WI38 (cell line): ENCODE measurements around the gene CTIF.

Source experiments
- H3K4me3 ChIP-seq: 2 replicates; pipeline ENCODE4 v1.5.1; 2011; ENCODE audit warnings: low read depth, mild to moderate bottlenecking, control low read depth, low read length
- TF ChIP-seq, protein P1 (sequence below): IDR thresholded peaks from 2 replicates; pipeline ENCODE4 v1.5.1; 2012; ENCODE audit warnings: low read depth, mild to moderate bottlenecking, control low read depth, low read length

The CTIF gene

DNA sequence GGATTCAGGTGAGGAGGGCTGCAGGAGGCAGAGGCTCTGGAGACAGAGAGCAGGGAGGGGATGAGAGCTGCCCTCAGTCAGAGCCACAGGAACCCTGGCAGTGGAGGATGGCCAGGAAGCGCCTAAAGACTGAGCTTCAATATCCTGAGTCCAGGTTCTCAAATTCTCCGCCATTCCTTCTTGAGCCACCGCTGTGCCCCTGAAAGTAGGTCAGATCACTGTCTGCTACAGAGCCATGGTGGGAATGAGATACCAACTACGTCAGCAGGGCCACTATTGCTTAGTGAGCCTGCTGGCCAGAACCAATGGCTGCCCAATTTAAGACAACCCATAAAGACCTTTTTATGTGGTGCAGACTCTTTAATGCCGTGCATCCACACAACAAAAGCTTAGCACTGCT is 155.5 kb downstream of the CTIF start:
- H3K4me3 ChIP-seq: no peak overlapping the region
- TF ChIP-seq, protein P1, sequence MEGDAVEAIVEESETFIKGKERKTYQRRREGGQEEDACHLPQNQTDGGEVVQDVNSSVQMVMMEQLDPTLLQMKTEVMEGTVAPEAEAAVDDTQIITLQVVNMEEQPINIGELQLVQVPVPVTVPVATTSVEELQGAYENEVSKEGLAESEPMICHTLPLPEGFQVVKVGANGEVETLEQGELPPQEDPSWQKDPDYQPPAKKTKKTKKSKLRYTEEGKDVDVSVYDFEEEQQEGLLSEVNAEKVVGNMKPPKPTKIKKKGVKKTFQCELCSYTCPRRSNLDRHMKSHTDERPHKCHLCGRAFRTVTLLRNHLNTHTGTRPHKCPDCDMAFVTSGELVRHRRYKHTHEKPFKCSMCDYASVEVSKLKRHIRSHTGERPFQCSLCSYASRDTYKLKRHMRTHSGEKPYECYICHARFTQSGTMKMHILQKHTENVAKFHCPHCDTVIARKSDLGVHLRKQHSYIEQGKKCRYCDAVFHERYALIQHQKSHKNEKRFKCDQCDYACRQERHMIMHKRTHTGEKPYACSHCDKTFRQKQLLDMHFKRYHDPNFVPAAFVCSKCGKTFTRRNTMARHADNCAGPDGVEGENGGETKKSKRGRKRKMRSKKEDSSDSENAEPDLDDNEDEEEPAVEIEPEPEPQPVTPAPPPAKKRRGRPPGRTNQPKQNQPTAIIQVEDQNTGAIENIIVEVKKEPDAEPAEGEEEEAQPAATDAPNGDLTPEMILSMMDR: no peak

DNA sequence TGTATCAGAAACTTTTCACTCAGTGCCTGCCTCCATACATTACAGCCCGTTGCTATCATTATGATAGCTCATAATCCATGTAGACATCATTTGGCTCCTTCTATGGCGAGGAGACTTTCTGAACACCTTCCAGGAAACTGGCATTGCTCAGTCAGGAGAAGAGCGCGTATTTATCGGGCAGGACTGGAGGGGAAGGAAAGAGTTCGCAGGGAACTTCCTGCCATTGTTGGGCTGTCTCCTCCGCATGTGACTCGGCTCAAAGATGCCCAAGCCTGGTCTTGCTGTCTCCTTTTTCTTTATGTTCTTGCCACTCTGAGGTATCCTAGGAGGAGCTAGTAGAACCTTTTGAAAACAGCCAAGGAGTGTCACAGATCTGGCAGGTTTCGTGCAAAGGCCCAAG is 156.8 kb downstream of the CTIF start:
- no peak overlapping the region for H3K4me3 ChIP-seq
- TF ChIP-seq, protein P1: no peak

DNA sequence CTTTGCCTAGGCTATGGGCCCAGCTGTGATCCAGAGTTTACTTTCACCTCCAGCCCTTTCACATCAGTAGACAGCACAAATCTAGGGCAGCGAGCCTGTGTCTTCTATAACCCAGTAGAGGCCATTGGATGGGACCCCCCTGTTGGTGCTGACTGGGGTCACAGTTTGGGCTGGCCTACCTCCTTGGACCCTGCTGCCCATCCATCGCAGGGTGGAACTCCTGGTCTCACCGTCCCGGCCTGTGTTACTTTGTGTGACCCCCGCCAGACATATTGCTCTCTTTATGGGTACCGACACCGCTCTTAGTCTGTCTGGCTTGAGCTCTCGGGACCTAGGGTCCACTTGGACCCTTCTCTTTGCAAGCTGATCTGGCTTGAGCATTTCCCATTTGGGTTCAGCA is 157.4 kb downstream of the CTIF start:
- no peak overlapping the region for H3K4me3 ChIP-seq
- TF ChIP-seq, protein P1: no peak

DNA sequence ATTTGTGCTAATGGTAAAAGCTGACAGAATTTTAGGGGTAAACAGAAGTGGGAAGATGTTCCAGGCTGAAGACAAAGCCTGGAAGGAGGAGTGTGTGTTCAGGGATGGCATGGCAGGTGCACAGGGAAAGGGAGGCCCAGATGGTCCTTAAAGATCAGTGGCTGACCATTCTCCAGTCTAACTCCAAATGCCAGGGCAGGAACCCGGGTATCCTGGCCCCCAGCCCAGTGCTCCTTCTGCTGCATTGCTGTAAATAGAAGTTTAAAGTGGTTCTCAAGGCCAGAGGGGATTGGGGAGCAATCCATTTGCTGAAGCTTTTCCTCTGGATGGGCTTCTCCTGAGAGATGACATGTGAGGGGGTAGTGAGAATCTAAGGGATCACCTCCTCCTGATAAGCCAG is 158.6 kb downstream of the CTIF start:
- TF ChIP-seq, protein P1: no peak
- no peak overlapping the region for H3K4me3 ChIP-seq

DNA sequence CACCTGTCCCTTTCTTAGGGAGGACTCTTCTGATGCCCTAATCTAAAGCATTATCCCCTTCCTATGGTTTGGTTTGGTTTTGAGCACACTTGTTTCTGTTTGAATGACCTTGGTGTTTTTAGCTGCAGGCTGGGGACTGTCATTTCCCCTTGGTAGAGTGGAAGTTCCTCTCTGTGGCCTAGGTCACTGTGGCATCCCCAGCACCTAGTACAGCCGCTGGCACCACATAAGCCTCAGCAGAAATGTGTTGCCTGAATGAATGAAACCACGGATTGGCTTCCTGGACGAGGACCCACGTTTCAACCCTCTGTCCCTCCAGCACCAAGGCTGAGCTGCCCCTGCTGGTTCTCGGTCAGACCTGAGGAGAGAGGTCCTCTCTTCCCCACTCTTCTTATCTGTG is 159.9 kb downstream of the CTIF start:
- TF ChIP-seq, protein P1: no peak
- H3K4me3 ChIP-seq: no peak overlapping the region

DNA sequence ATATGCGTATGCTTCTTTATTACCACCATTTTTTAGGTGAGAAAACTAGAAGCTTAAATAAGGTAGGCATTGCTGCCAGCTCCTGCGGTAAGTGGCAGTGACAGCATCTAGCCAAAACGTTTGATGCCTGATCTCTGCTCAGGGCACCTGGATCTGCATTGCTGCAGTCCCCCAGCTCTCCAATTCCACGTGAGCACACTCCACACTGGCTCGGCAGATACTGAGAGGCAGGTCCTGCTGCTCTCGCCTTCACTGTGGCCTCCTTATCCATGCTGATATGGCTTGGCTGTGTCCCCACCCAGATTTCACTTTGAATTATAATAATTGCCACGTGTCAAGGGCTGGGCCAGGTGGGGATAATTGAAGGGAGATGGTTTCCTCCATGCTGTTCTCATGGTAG is 160.9 kb downstream of the CTIF start:
- no peak overlapping the region for H3K4me3 ChIP-seq
- TF ChIP-seq, protein P1: no peak

DNA sequence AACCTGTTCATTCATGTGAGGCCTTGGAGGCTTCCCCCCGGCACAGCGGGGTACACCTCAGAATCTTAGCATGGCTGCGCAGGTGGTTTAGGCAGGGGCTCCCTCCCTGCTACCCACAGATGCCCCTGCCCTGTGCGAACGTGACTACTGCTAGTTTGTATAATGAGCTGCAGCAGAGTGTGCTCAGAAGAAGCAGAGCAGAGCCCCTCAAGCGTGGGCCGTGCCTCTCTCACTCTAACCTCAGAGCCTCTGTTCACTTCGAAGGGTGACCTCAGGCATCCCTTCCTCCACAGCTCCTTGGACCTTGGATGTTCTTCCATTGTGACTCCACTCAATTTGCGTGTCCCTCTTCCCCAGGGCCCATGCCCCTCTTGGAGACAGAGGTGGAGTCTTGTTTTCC is 161.6 kb downstream of the CTIF start:
- TF ChIP-seq, protein P1: no peak
- no peak overlapping the region for H3K4me3 ChIP-seq
